Measurements from ENCODE around the gene CTNNA2. TPM values are rescaled to one million over a fixed set of nuclear protein-coding genes. Genes with fewer than 3 reads are reported as not detected.

The CTNNA2 gene
- total and polyA plus RNA-seq, 8 donors, result 0.08 to 0.56 (median 0.17) TPM; not detected in 2

DNA sequence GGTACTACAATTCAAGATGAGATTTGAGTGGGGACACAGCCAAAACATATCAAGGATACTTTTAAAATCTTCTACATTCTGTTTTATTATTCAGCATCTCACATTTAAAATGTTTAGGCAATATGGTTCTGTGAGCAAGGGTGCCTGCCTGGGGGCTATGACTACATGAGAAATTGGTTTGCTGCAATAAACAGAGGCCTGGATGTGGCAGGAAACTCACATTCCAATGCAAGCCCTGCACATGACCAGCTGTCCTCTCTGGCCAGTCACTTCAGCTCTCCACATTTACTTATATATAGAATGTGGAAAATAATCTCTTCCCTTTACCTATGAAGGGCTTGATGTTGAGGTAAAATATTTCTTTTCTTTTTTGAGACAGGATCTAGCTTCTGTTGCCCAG lies 598.3 kb downstream of the CTNNA2 start:
- TF ChIP-seq, protein P1, sequence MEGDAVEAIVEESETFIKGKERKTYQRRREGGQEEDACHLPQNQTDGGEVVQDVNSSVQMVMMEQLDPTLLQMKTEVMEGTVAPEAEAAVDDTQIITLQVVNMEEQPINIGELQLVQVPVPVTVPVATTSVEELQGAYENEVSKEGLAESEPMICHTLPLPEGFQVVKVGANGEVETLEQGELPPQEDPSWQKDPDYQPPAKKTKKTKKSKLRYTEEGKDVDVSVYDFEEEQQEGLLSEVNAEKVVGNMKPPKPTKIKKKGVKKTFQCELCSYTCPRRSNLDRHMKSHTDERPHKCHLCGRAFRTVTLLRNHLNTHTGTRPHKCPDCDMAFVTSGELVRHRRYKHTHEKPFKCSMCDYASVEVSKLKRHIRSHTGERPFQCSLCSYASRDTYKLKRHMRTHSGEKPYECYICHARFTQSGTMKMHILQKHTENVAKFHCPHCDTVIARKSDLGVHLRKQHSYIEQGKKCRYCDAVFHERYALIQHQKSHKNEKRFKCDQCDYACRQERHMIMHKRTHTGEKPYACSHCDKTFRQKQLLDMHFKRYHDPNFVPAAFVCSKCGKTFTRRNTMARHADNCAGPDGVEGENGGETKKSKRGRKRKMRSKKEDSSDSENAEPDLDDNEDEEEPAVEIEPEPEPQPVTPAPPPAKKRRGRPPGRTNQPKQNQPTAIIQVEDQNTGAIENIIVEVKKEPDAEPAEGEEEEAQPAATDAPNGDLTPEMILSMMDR (IDR thresholded peaks at IDR 0.05), result no peak
- Histone ChIP-seq H3K4me3 (no peak overlapping the region), H3K4me1 (no peaks in the 10 kb centered on the region), H3K9me3 (peaks cover 0 to 8% of the 10 kb centered on the region in 2 donors), H3K36me3 (no peaks in the 10 kb centered on the region), H3K27me3 (no peaks in the 10 kb centered on the region), H3K27ac (no peak overlapping the region)
- DNase-seq (no peak), ATAC-seq (no peak)
- intact Hi-C loops (cut with DNase I), result no loop called here

DNA sequence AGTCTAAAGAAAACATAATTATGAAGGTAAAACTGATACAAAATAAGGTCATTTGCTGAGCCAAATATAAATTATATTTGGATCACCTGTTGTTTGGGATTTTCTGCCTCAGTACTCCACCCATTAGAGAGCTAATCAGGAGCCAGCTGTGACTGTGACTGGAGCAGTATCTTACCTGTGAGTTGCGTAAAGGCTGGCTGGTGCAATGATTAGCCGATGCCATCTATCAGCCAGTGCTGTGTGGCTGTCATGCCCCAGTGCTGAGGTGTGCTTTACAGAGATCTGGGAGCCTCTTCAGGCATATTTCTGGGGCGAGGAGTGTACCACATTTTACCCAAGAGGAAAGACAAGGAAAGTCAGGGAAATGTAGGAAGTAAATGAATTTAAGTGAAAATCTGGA lies 599.9 kb downstream of the CTNNA2 start:
- Histone ChIP-seq H3K27me3 (no peaks in the 10 kb centered on the region), H3K27ac (no peak overlapping the region), H3K4me1 (no peaks in the 10 kb centered on the region), H3K4me3 (no peak overlapping the region), H3K36me3 (no peaks in the 10 kb centered on the region), H3K9me3 (peaks cover 0 to 8% of the 10 kb centered on the region in 2 donors)
- intact Hi-C loops (cut with DNase I), result no loop called here
- ATAC-seq, result no peak
- TF ChIP-seq, protein P1 (IDR thresholded peaks at IDR 0.05), result no peak
- DNase-seq, result no peak

DNA sequence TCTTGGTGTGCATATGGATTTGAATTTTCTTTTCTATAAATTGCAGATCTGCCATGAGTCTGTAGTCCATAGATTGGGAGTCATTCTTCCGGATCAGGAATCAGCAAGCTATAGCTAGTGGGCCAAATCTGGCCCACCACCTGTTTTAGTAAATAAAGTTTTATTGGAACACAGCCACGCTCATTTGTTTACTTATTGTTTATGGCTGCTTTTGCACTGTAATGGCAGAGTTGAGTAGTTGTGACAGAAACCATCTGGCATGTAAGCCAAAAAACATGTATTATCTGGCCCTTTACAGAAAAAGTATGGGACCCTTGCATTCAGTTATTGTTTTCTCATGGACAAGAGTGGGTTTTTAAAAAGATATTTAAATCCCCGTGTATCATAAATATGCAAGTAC lies 600.5 kb downstream of the CTNNA2 start:
- H3K4me1 ChIP-seq, result no peaks in the 10 kb centered on the region
- H3K9me3 ChIP-seq, result peaks cover 0 to 8% of the 10 kb centered on the region in 2 donors
- intact Hi-C loops (cut with DNase I), result no loop called here
- no peaks in the 10 kb centered on the region for H3K36me3 ChIP-seq
- H3K27ac ChIP-seq, result no peak overlapping the region
- TF ChIP-seq, protein P1 (IDR thresholded peaks at IDR 0.05), result no peak
- no peaks in the 10 kb centered on the region for H3K27me3 ChIP-seq
- ATAC-seq (no peak), DNase-seq (peak in 2 of 4 donors; percentile 10 to 11)
- no peak overlapping the region for H3K4me3 ChIP-seq

DNA sequence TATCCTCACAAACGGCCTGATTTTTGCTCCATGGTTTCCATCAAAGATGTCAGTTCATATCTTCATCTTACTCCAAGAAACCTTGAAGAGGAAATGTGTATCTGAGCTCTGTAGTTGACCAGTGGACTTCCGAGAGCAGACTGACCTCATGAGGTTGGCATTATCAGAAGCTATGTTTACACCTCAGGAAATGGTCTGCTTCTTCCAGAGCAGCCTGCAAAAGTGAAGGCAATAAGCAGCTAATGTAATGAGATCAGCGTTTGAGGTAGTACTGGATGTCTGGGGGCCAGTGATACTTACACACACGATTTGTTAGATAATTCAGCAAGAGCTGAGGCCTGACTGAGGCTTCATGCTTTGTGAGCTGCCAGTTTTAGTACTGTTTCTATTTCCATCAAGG lies 602.0 kb downstream of the CTNNA2 start:
- H3K9me3 ChIP-seq, result peaks cover 0 to 8% of the 10 kb centered on the region in 2 donors
- ATAC-seq (no peak), DNase-seq (no peak)
- intact Hi-C loops (cut with DNase I), result no loop called here
- H3K4me3 ChIP-seq, result no peak overlapping the region
- H3K27ac ChIP-seq, result no peak overlapping the region
- no peaks in the 10 kb centered on the region for H3K4me1 ChIP-seq
- H3K27me3 ChIP-seq, result no peaks in the 10 kb centered on the region
- H3K36me3 ChIP-seq, result no peaks in the 10 kb centered on the region
- TF ChIP-seq, protein P1 (IDR thresholded peaks at IDR 0.05), result no peak

DNA sequence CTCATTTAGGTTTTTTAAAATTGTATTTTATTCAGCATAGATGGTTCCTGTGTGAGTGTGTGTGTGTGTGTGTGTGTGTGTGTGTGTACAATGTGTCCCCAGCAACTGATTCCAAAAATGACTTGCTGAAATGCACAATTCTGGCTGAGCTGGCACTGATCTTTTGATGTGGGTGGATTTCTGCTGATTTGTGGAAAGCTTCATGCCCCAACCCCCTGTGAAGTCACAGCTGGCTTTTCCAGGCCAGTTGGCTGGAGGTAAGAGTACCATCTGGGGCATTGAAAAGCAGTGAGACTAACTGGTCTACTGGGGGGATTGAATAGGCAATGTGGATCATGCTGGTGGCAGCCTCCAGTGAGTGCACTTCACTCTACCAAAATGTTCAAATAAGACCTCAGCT lies 604.5 kb downstream of the CTNNA2 start:
- ATAC-seq, result no peak

More for the DNA sequence above, 604.5 kb downstream of the CTNNA2 start:
- no peak for DNase-seq
- no peaks in the 10 kb centered on the region for H3K36me3 ChIP-seq
- intact Hi-C loops (cut with DNase I), result no loop called here
- H3K9me3 ChIP-seq, result no peaks in the 10 kb centered on the region
- H3K27ac ChIP-seq, result no peak overlapping the region
- H3K4me3 ChIP-seq, result no peak overlapping the region
- H3K4me1 ChIP-seq, result no peaks in the 10 kb centered on the region
- no peaks in the 10 kb centered on the region for H3K27me3 ChIP-seq
- TF ChIP-seq, protein P1 (IDR thresholded peaks at IDR 0.05), result no peak

All from left lung (tissue), 10 donors.